Osteoblast (primary cell): ENCODE data around the gene IBSP. TPM values are rescaled to one million over a fixed set of nuclear protein-coding genes. Genes with fewer than 3 reads are reported as not detected.

Experiments
- DNase-seq: peaks from one replicate; pipeline ENCODE4 v3.0.0; 2011; ENCODE audit warnings: low spot score, mixed read lengths; ENCODE audit not compliant: insufficient read length; ENCODE audit errors: missing footprints
- H2AFZ ChIP-seq: 2 replicates; pipeline ENCODE4 v1.6.0; 2011; ENCODE audit warnings: mild to moderate bottlenecking, low read length
- H3K27ac ChIP-seq: 2 replicates; pipeline ENCODE4 v1.5.1; 2011; ENCODE audit warnings: mild to moderate bottlenecking, low read depth, low read length, moderate library complexity
- H3K27me3 ChIP-seq: 2 replicates; pipeline ENCODE4 v1.6.0; 2012; ENCODE audit warnings: mild to moderate bottlenecking, control low read depth, inconsistent platforms, low read length, moderate library complexity; ENCODE audit not compliant: insufficient read depth
- H3K36me3 ChIP-seq: 2 replicates; pipeline ENCODE4 v1.5.1; 2011; ENCODE audit warnings: mild to moderate bottlenecking, low read length, control low read depth, moderate library complexity; ENCODE audit not compliant: insufficient read depth
- H3K4me1 ChIP-seq: 2 replicates; pipeline ENCODE4 v1.5.1; 2011; ENCODE audit warnings: mild to moderate bottlenecking, low read length, control low read depth, moderate library complexity; ENCODE audit not compliant: insufficient read depth
- H3K4me2 ChIP-seq: 2 replicates; pipeline ENCODE4 v1.6.0; 2011; ENCODE audit warnings: mild to moderate bottlenecking, low read length; ENCODE audit not compliant: insufficient read depth
- H3K4me3 ChIP-seq: fragments of 200-600 bp; sonication (generic); 3 replicates; pipeline ENCODE4 v1.5.1; 2012; ENCODE audit warnings: mild to moderate bottlenecking, low read length, inconsistent platforms; ENCODE audit not compliant: insufficient read depth
- H3K79me2 ChIP-seq: 2 replicates; pipeline ENCODE4 v1.6.0; 2012; ENCODE audit warnings: mild to moderate bottlenecking, low read length, control low read depth, inconsistent platforms; ENCODE audit not compliant: insufficient read depth
- H3K9me3 ChIP-seq: 2 replicates; pipeline ENCODE4 v1.5.1; 2011; ENCODE audit warnings: low read depth, low read length, control low read depth
- H4K20me1 ChIP-seq: 2 replicates; pipeline ENCODE4 v1.6.0; 2012; ENCODE audit warnings: mild to moderate bottlenecking, low read length, control low read depth; ENCODE audit not compliant: insufficient read depth
- CTCF ChIP-seq: IDR thresholded peaks from 2 replicates; pipeline ENCODE4 v1.5.1; 2011; ENCODE audit warnings: mild to moderate bottlenecking, low read depth, low read length, moderate library complexity; ENCODE audit errors: extremely low read depth
- total RNA-seq: library from RNA; depleted of rRNA; stranded (reverse); fragments of >200 nt; gene quantifications from 2 replicates; pipeline ENCODE4 v1.2.3, GENCODE V29; 2012

The IBSP gene
- total RNA-seq, 1 donor: 15.6 TPM

GRCh38 chr4:87803421-87803820 lies 4.1 kb downstream of the IBSP start:
- no peaks in the 10 kb centered on the region for H3K79me2 ChIP-seq
- peak overlapping the region; percentile 27 for H2AFZ ChIP-seq
- no peaks in the 10 kb centered on the region for H3K27me3 ChIP-seq
- H3K27ac ChIP-seq: no peak overlapping the region
- no peak for TF ChIP-seq CTCF
- H3K4me1 ChIP-seq: peaks cover 31% of the 10 kb centered on the region
- no peaks in the 10 kb centered on the region for H3K36me3 ChIP-seq
- no peak for DNase-seq
- H3K4me2 ChIP-seq: no peak overlapping the region
- no peak overlapping the region for H3K4me3 ChIP-seq
- no peaks in the 10 kb centered on the region for H3K9me3 ChIP-seq
- no peaks in the 10 kb centered on the region for H4K20me1 ChIP-seq

DNA sequence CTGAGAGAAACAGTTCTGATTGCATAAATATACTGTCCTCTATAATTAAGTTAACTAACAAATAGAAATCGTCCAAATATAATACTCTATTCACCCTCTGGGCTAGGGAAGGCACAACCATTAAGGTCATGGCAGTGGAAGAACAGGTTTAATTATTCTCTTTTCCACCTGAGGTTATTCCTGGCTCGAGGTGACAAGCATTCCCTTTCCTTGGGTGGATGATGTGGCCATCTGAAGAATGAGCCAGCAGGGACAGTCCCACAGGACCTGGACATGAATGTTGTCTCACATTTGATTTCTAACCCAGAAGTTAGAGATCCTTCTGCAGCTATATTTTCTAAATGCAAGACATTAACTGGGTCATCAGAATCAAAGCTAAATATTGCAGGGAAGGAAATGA lies 5.5 kb downstream of the IBSP start:
- H3K4me1 ChIP-seq: peaks cover 21% of the 10 kb centered on the region
- no peak for DNase-seq
- no peaks in the 10 kb centered on the region for H3K79me2 ChIP-seq
- no peaks in the 10 kb centered on the region for H3K9me3 ChIP-seq
- no peaks in the 10 kb centered on the region for H3K36me3 ChIP-seq
- no peaks in the 10 kb centered on the region for H4K20me1 ChIP-seq
- H3K27me3 ChIP-seq: no peaks in the 10 kb centered on the region
- H3K4me2 ChIP-seq: no peak overlapping the region
- no peak overlapping the region for H3K27ac ChIP-seq
- TF ChIP-seq CTCF: no peak
- H2AFZ ChIP-seq: no peak overlapping the region
- H3K4me3 ChIP-seq: no peak overlapping the region

DNA sequence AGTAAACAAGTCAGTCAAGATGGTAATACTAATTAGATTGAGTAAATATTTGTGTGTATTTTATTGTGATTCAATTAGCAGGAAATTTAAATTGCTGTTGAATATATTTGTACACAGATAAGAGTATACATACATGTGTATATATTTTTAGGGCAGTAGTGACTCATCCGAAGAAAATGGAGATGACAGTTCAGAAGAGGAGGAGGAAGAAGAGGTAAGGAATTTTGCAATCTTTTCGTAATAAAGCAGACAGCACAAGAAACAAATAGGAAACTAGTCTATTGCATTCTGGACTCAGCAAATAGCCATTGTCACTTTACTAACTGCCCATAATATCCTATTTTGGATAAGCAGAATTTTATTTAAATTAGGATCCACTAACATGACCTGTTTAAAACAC lies 6.6 kb downstream of the IBSP start:
- H4K20me1 ChIP-seq: no peaks in the 10 kb centered on the region
- H3K4me2 ChIP-seq: peak overlapping the region; percentile 40
- no peaks in the 10 kb centered on the region for H3K79me2 ChIP-seq
- no peaks in the 10 kb centered on the region for H3K27me3 ChIP-seq
- no peaks in the 10 kb centered on the region for H3K9me3 ChIP-seq
- no peak overlapping the region for H2AFZ ChIP-seq
- peak overlapping the region; percentile 73 for H3K27ac ChIP-seq
- TF ChIP-seq CTCF: no peak
- peak; percentile 9 for DNase-seq
- H3K4me3 ChIP-seq: no peak overlapping the region
- H3K4me1 ChIP-seq: peaks cover 18% of the 10 kb centered on the region
- H3K36me3 ChIP-seq: no peaks in the 10 kb centered on the region

DNA sequence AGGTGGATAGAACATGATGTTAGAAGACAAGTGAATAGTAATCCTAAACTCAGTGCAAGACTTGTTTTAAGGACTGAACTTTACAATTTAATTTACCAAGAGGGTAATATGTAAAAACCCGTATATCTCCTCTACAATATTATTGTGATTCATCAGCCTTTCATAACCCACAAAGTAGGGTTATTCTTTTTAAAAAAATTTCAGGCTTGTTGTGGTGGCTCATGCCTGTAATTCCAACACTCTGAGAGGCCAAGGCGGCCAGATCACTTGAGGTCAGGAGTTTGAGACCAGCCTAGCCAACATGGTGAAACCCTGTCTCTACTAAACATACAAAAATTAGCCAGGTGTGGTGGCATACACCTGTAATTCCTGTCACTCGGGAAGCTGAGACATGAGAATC lies 7.2 kb downstream of the IBSP start:
- no peaks in the 10 kb centered on the region for H3K9me3 ChIP-seq
- TF ChIP-seq CTCF: no peak
- H2AFZ ChIP-seq: no peak overlapping the region
- no peak overlapping the region for H3K4me3 ChIP-seq
- H3K4me2 ChIP-seq: peak overlapping the region; percentile 40
- DNase-seq: no peak
- H4K20me1 ChIP-seq: no peaks in the 10 kb centered on the region
- H3K79me2 ChIP-seq: no peaks in the 10 kb centered on the region
- H3K36me3 ChIP-seq: no peaks in the 10 kb centered on the region
- H3K27ac ChIP-seq: peak overlapping the region; percentile 73
- no peaks in the 10 kb centered on the region for H3K27me3 ChIP-seq
- H3K4me1 ChIP-seq: peaks cover 18% of the 10 kb centered on the region
